ENCODE measurements around the gene PRDM10.
"Not testable (repeated sequence)": the region's sequence is repeated elsewhere in the genome, so short reads cannot be mapped to it uniquely, and the experiment has no call there.

The PRDM10 gene

GRCh38 chr11:129954703-129955102 lies 47.9 kb downstream of the PRDM10 start:
- H3K27ac ChIP-seq (ENCODE audit: low read length); H3K4me1 ChIP-seq (ENCODE audit: control insufficient read depth, low read depth, low read length); H3K9me3 ChIP-seq (ENCODE audit: control insufficient read depth, low read depth, low read length); H3K9ac ChIP-seq (ENCODE audit: low read length); H3K4me3 ChIP-seq (ENCODE audit: low read length); H3K27me3 ChIP-seq (ENCODE audit: control insufficient read depth, insufficient read depth, low read length): not testable (repeated sequence)
- H3K36me3 ChIP-seq (ENCODE audit: control insufficient read depth, low read depth, low read length), result peaks cover 15% of the 10 kb centered on the region

DNA sequence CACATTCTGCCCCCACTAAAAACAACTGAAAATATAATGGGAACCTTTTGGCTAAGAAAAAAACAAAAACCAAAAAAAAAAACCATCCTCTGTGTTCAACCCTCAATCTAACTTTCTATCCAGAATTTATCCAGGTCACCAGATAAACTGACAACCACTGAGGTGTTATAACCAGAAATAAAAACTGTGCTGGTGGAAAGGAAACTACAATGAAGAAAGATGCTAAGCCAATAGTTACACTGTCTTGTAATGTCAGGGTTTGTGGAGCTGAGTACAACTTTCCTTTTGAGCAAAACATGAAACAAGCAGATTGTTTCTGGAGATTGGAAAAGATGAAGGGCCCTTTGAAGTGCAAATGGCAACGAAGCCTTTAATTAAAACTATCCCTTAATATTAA lies 50.8 kb downstream of the PRDM10 start:
- Histone ChIP-seq H3K27ac (ENCODE audit: low read length) (no peak overlapping the region), H3K4me3 (ENCODE audit: low read length) (no peak overlapping the region), H3K4me1 (ENCODE audit: control insufficient read depth, low read depth, low read length) (no peaks in the 10 kb centered on the region)

GRCh38 chr11:129951201-129951865 lies 51.3 kb downstream of the PRDM10 start:
- Histone ChIP-seq H3K4me1 (ENCODE audit: control insufficient read depth, low read depth, low read length) (no peaks in the 10 kb centered on the region), H3K36me3 (ENCODE audit: control insufficient read depth, low read depth, low read length) (peaks cover 9% of the 10 kb centered on the region), H3K27ac (ENCODE audit: low read length) (no peak overlapping the region), H3K4me3 (ENCODE audit: low read length) (no peak overlapping the region), H3K9me3 (ENCODE audit: control insufficient read depth, low read depth, low read length) (no peaks in the 10 kb centered on the region), H3K9ac (ENCODE audit: low read length) (no peak overlapping the region), H3K27me3 (ENCODE audit: control insufficient read depth, insufficient read depth, low read length) (no peaks in the 10 kb centered on the region)

More for the DNA sequence above, 50.8 kb downstream of the PRDM10 start:
- Histone ChIP-seq H3K36me3 (ENCODE audit: control insufficient read depth, low read depth, low read length) (peaks cover 9% of the 10 kb centered on the region), H3K9ac (ENCODE audit: low read length) (no peak overlapping the region), H3K9me3 (ENCODE audit: control insufficient read depth, low read depth, low read length) (no peaks in the 10 kb centered on the region), H3K27me3 (ENCODE audit: control insufficient read depth, insufficient read depth, low read length) (no peaks in the 10 kb centered on the region)

GRCh38 chr11:129950101-129951091 lies 52.2 kb downstream of the PRDM10 start:
- no peaks in the 10 kb centered on the region for H3K9me3 ChIP-seq (ENCODE audit: control insufficient read depth, low read depth, low read length)
- H3K4me1 ChIP-seq (ENCODE audit: control insufficient read depth, low read depth, low read length), result no peaks in the 10 kb centered on the region
- H3K27me3 ChIP-seq (ENCODE audit: control insufficient read depth, insufficient read depth, low read length), result no peaks in the 10 kb centered on the region
- H3K27ac ChIP-seq (ENCODE audit: low read length), result no peak overlapping the region
- H3K36me3 ChIP-seq (ENCODE audit: control insufficient read depth, low read depth, low read length), result peaks cover 4% of the 10 kb centered on the region
- no peak overlapping the region for H3K4me3 ChIP-seq (ENCODE audit: low read length)
- H3K9ac ChIP-seq (ENCODE audit: low read length), result no peak overlapping the region

DNA sequence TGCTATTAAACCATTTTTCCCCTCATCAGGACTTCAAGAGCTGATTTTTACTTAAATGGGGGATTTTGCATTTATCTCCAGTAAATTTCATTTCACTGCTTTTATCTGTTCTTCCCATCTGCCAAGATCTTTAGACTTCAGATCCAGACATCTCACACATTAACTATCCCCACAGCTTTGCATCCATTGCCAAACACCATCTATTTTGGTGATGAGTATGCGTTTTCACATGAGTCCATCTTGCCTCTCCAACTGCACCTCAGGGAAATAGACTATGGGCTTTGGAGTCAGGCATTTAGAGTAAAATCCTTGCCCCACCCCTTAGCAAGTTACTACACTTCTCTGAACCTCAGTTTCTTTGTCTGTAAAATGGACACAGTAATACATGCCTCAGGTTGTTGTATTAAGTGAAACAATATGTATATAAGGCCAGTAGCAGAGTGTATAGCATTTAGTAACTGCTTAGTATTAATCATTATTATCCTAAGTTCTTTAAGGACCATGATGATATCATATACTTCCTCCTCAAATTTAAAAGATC lies 53.6 kb downstream of the PRDM10 start:
- Histone ChIP-seq H3K36me3 (ENCODE audit: control insufficient read depth, low read depth, low read length) (no peaks in the 10 kb centered on the region), H3K4me1 (ENCODE audit: control insufficient read depth, low read depth, low read length) (no peaks in the 10 kb centered on the region), H3K27me3 (ENCODE audit: control insufficient read depth, insufficient read depth, low read length) (no peaks in the 10 kb centered on the region), H3K27ac (ENCODE audit: low read length) (no peak overlapping the region), H3K4me3 (ENCODE audit: low read length) (no peak overlapping the region), H3K9me3 (ENCODE audit: control insufficient read depth, low read depth, low read length) (no peaks in the 10 kb centered on the region), H3K9ac (ENCODE audit: low read length) (no peak overlapping the region)

GRCh38 chr11:129947474-129947873 lies 55.2 kb downstream of the PRDM10 start:
- no peaks in the 10 kb centered on the region for H3K27me3 ChIP-seq (ENCODE audit: control insufficient read depth, insufficient read depth, low read length)
- H3K9ac ChIP-seq (ENCODE audit: low read length), result no peak overlapping the region
- H3K4me3 ChIP-seq (ENCODE audit: low read length), result no peak overlapping the region
- H3K36me3 ChIP-seq (ENCODE audit: control insufficient read depth, low read depth, low read length), result peaks cover under 1% of the 10 kb centered on the region
- no peak overlapping the region for H3K27ac ChIP-seq (ENCODE audit: low read length)
- no peaks in the 10 kb centered on the region for H3K4me1 ChIP-seq (ENCODE audit: control insufficient read depth, low read depth, low read length)
- H3K9me3 ChIP-seq (ENCODE audit: control insufficient read depth, low read depth, low read length), result no peaks in the 10 kb centered on the region

DNA sequence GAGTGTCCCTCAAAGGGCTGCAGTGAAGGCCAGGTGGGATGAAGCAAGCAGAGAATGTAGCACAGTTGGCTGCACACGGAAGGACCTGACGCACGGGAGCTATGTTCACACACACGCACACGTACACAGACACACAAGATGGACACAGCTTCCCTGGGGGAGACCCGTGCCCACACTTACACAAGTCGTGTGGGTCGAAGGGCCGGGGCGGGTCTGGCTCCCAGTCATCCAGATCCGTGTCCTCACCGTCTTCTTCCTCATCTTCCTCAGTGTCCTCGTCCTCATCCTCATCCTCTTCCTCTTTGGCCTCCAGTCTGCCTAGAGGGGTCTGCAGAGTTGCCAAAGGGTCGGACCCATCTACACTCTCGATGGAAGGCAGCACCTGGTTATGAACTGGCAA lies 55.7 kb downstream of the PRDM10 start:
- Histone ChIP-seq H3K4me3 (ENCODE audit: low read length) (no peak overlapping the region), H3K9me3 (ENCODE audit: control insufficient read depth, low read depth, low read length) (no peaks in the 10 kb centered on the region), H3K4me1 (ENCODE audit: control insufficient read depth, low read depth, low read length) (no peaks in the 10 kb centered on the region), H3K27me3 (ENCODE audit: control insufficient read depth, insufficient read depth, low read length) (no peaks in the 10 kb centered on the region), H3K36me3 (ENCODE audit: control insufficient read depth, low read depth, low read length) (peaks cover 6% of the 10 kb centered on the region), H3K27ac (ENCODE audit: low read length) (no peak overlapping the region), H3K9ac (ENCODE audit: low read length) (no peak overlapping the region)

DNA sequence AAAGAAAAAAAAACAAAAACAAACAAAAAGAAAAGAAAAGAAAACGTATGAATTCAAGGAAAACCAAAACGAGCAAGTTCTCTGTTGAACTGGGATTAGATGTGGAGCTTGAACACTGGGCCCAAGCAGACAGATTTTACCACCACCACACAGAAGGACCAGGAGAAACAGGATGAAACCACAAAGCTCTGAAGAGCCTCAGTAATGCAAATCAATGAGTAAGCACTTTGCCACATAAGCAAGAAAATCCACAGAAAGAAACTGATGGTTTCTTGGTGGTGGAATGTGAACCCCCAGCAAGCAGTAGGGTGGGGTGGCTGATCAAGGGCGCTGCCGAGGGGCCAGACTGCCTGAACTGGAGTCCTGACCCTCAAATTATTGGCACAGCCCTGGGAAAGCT lies 56.4 kb downstream of the PRDM10 start:
- Histone ChIP-seq H3K27me3 (ENCODE audit: control insufficient read depth, insufficient read depth, low read length) (no peaks in the 10 kb centered on the region), H3K36me3 (ENCODE audit: control insufficient read depth, low read depth, low read length) (peaks cover 13% of the 10 kb centered on the region), H3K27ac (ENCODE audit: low read length) (no peak overlapping the region), H3K9ac (ENCODE audit: low read length) (no peak overlapping the region), H3K4me3 (ENCODE audit: low read length) (no peak overlapping the region), H3K9me3 (ENCODE audit: control insufficient read depth, low read depth, low read length) (no peaks in the 10 kb centered on the region), H3K4me1 (ENCODE audit: control insufficient read depth, low read depth, low read length) (no peaks in the 10 kb centered on the region)

DNA sequence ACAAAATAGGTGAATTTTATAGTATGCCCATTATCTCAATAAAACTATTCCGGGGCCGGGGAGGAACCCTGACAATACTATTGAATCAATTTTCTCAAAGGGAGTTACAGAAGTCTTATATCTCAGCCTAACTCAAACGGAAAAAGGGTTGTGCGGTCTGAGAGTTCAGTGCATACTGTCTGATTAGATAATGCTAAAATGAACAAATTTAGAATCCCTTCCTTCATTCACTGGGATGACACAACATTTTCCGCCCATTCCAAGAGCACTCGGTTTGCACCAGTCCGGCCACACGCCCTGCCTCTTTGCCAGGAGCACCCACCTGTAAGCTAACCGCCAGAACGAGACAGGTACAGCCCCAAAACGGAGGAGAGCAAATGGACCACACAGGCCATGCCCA lies 57.3 kb downstream of the PRDM10 start:
- Histone ChIP-seq H3K27me3 (ENCODE audit: control insufficient read depth, insufficient read depth, low read length) (no peaks in the 10 kb centered on the region), H3K36me3 (ENCODE audit: control insufficient read depth, low read depth, low read length) (peaks cover 13% of the 10 kb centered on the region), H3K4me3 (ENCODE audit: low read length) (no peak overlapping the region), H3K4me1 (ENCODE audit: control insufficient read depth, low read depth, low read length) (no peaks in the 10 kb centered on the region), H3K9ac (ENCODE audit: low read length) (no peak overlapping the region), H3K27ac (ENCODE audit: low read length) (no peak overlapping the region), H3K9me3 (ENCODE audit: control insufficient read depth, low read depth, low read length) (no peaks in the 10 kb centered on the region)

DNA sequence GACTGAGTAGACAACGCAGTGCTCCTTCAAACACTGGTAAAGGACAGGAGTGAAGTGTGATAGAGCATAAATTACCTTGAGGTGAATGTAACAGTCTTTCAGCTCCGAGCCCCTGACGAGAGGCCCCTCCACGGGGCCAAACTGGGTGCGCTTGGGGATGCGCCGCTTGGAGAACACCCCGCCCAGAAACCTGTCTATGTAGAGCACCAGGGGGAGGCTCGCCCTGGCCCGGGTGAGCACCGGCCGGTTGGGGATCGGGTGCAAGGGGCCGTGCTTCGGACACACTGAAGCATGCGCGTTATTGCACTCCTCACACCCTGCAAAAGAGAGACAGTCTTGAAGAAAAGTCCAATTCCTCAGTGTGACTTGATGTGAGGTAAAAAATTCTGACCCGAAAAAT lies 57.9 kb downstream of the PRDM10 start:
- Histone ChIP-seq H3K9me3 (ENCODE audit: control insufficient read depth, low read depth, low read length) (no peaks in the 10 kb centered on the region), H3K4me1 (ENCODE audit: control insufficient read depth, low read depth, low read length) (no peaks in the 10 kb centered on the region), H3K9ac (ENCODE audit: low read length) (no peak overlapping the region), H3K27me3 (ENCODE audit: control insufficient read depth, insufficient read depth, low read length) (no peaks in the 10 kb centered on the region), H3K4me3 (ENCODE audit: low read length) (no peak overlapping the region), H3K27ac (ENCODE audit: low read length) (no peak overlapping the region), H3K36me3 (ENCODE audit: control insufficient read depth, low read depth, low read length) (peaks cover 13% of the 10 kb centered on the region)

DNA sequence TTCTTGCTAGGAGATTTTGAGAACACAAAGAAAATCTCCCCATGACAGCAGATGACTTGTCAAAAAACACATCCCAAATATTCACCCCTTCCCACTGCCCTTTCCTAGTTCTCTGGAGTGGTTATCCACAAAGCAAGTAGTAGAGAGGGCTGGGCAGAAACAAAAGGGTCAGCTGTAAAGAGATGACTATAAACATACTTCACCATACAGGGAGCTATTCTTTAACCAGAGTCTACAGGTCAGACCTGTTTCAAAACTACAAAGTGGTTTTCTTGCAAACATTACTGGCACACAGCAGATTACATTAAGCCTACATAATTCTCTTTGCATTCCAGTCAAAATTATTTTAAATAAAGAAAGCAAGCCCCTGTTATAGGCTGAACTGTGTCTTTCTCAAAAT lies 59.6 kb downstream of the PRDM10 start:
- no peaks in the 10 kb centered on the region for H3K27me3 ChIP-seq (ENCODE audit: control insufficient read depth, insufficient read depth, low read length)
- no peak overlapping the region for H3K9ac ChIP-seq (ENCODE audit: low read length)
- peaks cover 8% of the 10 kb centered on the region for H3K4me1 ChIP-seq (ENCODE audit: control insufficient read depth, low read depth, low read length)
- H3K4me3 ChIP-seq (ENCODE audit: low read length), result no peak overlapping the region
- peaks cover 13% of the 10 kb centered on the region for H3K36me3 ChIP-seq (ENCODE audit: control insufficient read depth, low read depth, low read length)
- H3K9me3 ChIP-seq (ENCODE audit: control insufficient read depth, low read depth, low read length), result no peaks in the 10 kb centered on the region
- no peak overlapping the region for H3K27ac ChIP-seq (ENCODE audit: low read length)
